Vagina (tissue), 2 donors: ENCODE results near the gene PTGIS. TPM values are rescaled to one million over a fixed set of nuclear protein-coding genes. Genes with fewer than 3 reads are reported as not detected.
A peak's percentile ranks its signal among the peaks of the same experiment; 100 is the strongest.

Experiments
- DNase-seq, 2 donors: peaks; one replicate each; pipeline ENCODE4 v3.0.0-alpha.2; 2017; ENCODE audit errors: extremely low spot score in 2 of 2
- H3K27ac ChIP-seq: fragments of 200-600 bp; sonication (generic); one replicate; pipeline ENCODE4 v1.5.1; 2019
- H3K27me3 ChIP-seq: fragments of 200-600 bp; sonication (generic); one replicate; pipeline ENCODE4 v1.5.1; 2019
- H3K36me3 ChIP-seq, 2 donors: fragments of 200-600 bp; sonication (generic); one replicate each; pipeline ENCODE4 v1.5.1; 2017 to 2019
- H3K4me1 ChIP-seq: fragments of 200-600 bp; sonication (generic); one replicate; pipeline ENCODE4 v1.5.1; 2019
- H3K4me3 ChIP-seq, 2 donors: fragments of 200-600 bp; sonication (generic); 1 replicate in 1 of 2; 2 replicates in 1 of 2; pipeline ENCODE4 v1.5.1; 2016 to 2019
- H3K9me3 ChIP-seq: fragments of 200-600 bp; sonication (generic); one replicate; pipeline ENCODE4 v1.5.1; 2019
- POLR2A ChIP-seq, 2 donors: fragments of 450-650 bp; IDR thresholded peaks; one replicate each; pipeline ENCODE4 v1.6.1; 2017; ENCODE audit warnings: antibody characterized with exemption in 2 of 2, mild to moderate bottlenecking in 2 of 2, moderate library complexity in 2 of 2
- POLR2AphosphoS5 ChIP-seq, 2 donors: sonication (generic); formaldehyde crosslinking; IDR thresholded peaks; one replicate each; pipeline ENCODE4 v1.9.0; 2017; ENCODE audit warnings: antibody characterized with exemption in 2 of 2, mild to moderate bottlenecking in 2 of 2, low read depth in 1 of 2; ENCODE audit not compliant: insufficient read depth in 1 of 2
- intact Hi-C: fragments of 100-400 bp; cut with DNase I; formaldehyde crosslinking; loops from one replicate; pipeline ENCODE4 v1.15.1; 2023
- total RNA-seq: library from RNA; depleted of rRNA; stranded (reverse); fragments of >200 nt; gene quantifications from one replicate; pipeline ENCODE4 v1.2.3, GENCODE V29; 2016
- TF ChIP-seq, protein P1 (sequence below), 3 experiments: fragments of 450-650 bp in 2 of 3; fragments of 200-600 bp in 1 of 3; sonication (generic) in 1 of 3; IDR thresholded peaks; one replicate each; pipeline ENCODE4 v1.5.1; 2017 to 2019; ENCODE audit warnings: antibody characterized with exemption in 3 of 3, mild to moderate bottlenecking in 2 of 3, moderate library complexity in 2 of 3

PTGIS gene
- total RNA-seq, 1 donor from 2014 or later, result 51.1 TPM

DNA sequence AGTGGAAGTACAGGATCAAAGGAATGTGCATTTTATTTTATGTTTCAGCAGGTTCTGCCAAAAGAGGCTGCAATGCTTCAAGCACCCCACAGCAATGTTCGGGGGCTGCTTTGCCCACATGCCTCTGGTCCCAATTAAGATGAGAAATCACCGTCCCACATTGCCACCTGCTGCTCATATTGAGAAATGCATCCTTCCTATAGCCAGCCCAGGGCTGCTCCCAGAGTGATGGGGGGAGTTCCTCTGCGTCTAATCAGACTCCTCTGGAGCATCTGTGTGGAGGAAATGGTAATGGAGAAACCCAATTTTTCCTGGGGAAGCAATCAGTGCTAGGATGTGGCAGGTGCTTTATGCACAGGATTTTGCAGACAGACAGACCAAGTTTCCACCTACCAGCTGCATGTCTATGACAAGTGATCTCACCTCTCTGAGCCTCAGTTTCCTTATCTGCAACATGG is 33.7 kb downstream of the PTGIS start:
- no peak overlapping the region for H3K4me3 ChIP-seq
- no peak for TF ChIP-seq POLR2AphosphoS5 (IDR thresholded peaks at IDR 0.05; ENCODE audit: insufficient read depth in 1 of 2, low read depth in 1 of 2)
- TF ChIP-seq, protein P1, sequence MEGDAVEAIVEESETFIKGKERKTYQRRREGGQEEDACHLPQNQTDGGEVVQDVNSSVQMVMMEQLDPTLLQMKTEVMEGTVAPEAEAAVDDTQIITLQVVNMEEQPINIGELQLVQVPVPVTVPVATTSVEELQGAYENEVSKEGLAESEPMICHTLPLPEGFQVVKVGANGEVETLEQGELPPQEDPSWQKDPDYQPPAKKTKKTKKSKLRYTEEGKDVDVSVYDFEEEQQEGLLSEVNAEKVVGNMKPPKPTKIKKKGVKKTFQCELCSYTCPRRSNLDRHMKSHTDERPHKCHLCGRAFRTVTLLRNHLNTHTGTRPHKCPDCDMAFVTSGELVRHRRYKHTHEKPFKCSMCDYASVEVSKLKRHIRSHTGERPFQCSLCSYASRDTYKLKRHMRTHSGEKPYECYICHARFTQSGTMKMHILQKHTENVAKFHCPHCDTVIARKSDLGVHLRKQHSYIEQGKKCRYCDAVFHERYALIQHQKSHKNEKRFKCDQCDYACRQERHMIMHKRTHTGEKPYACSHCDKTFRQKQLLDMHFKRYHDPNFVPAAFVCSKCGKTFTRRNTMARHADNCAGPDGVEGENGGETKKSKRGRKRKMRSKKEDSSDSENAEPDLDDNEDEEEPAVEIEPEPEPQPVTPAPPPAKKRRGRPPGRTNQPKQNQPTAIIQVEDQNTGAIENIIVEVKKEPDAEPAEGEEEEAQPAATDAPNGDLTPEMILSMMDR (IDR thresholded peaks at IDR 0.05), result peak; percentile 37 to 84 (median 83)
- no peak for TF ChIP-seq POLR2A (IDR thresholded peaks at IDR 0.05)
- H3K9me3 ChIP-seq, result no peaks in the 10 kb centered on the region
- H3K36me3 ChIP-seq, result peaks cover 0 to 8% of the 10 kb centered on the region in 2 donors
- no peaks in the 10 kb centered on the region for H3K4me1 ChIP-seq
- no peak overlapping the region for H3K27ac ChIP-seq
- intact Hi-C loops, result loop anchor here (10.0 kb wide), 1 partner anchor 199 kb away; no protein-coding TSS in a partner anchor
- DNase-seq, result no peak
- H3K27me3 ChIP-seq, result no peaks in the 10 kb centered on the region

DNA sequence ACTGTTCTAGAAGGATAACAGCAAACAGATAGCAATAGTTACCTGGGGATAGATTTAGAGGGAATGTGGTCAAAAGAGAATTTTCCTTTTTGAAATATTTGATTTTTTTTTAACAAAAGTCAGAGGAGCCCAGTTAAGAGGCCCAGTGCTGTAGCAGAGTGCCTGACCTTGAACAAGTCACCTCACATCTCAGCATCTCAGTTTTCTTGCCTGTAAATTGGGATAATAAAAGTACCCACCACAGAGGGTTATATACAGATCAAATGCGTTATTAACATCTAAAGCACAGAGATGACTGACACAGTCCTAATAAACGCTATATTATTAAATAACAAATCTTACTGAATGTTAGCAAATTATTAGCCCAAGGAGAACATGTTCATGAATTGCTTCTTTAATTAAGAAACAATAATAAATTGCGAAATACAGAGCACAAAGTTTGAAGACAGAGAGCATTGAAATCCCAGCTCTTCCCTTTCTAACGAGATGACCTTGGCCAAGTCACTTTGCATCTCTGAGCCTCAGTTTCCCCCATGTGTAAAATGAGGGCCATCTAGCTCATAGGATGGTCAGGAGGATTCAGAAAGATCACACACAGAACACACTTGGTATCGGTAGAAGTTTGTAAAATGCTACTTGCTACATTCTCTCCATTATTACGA is 35.5 kb downstream of the PTGIS start:
- no peak overlapping the region for H3K27ac ChIP-seq
- no peaks in the 10 kb centered on the region for H3K27me3 ChIP-seq
- intact Hi-C loops, result loop anchor here (10.0 kb wide), 1 partner anchor 198 kb away; no protein-coding TSS in a partner anchor
- H3K36me3 ChIP-seq, result no peaks in the 10 kb centered on the region
- TF ChIP-seq POLR2A (IDR thresholded peaks at IDR 0.05) (no peak), POLR2AphosphoS5 (IDR thresholded peaks at IDR 0.05; ENCODE audit: insufficient read depth in 1 of 2, low read depth in 1 of 2) (no peak)
- TF ChIP-seq, protein P1 (IDR thresholded peaks at IDR 0.05), result no peak
- no peaks in the 10 kb centered on the region for H3K4me1 ChIP-seq
- H3K9me3 ChIP-seq, result no peaks in the 10 kb centered on the region
- no peak overlapping the region for H3K4me3 ChIP-seq
- DNase-seq, result no peak

DNA sequence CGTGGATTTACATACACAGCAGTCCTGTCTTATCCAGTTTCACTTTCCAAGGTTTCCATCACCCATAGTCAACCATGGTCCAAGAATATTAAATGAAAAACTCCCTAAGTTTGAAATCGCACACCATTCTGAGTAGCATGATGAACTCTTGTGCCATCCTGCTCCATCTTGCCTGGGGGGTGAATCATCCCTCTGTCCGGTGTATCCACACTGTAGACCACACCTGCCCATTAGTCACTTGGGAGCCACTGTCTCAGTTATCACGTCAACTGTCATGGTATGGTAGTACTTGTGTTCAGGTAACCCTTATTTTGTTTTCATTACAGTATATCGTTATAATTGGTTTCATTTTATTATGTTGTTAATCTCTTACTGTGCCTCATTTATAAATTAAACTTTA is 38.5 kb downstream of the PTGIS start:
- Histone ChIP-seq H3K4me1 (no peaks in the 10 kb centered on the region), H3K9me3 (no peaks in the 10 kb centered on the region), H3K27me3 (no peaks in the 10 kb centered on the region), H3K4me3 (no peak overlapping the region), H3K27ac (no peak overlapping the region), H3K36me3 (no peaks in the 10 kb centered on the region)
- intact Hi-C loops, result no loop called here
- TF ChIP-seq, protein P1 (IDR thresholded peaks at IDR 0.05), result no peak
- TF ChIP-seq POLR2AphosphoS5 (IDR thresholded peaks at IDR 0.05; ENCODE audit: insufficient read depth in 1 of 2, low read depth in 1 of 2) (no peak), POLR2A (IDR thresholded peaks at IDR 0.05) (no peak)
- no peak for DNase-seq

DNA sequence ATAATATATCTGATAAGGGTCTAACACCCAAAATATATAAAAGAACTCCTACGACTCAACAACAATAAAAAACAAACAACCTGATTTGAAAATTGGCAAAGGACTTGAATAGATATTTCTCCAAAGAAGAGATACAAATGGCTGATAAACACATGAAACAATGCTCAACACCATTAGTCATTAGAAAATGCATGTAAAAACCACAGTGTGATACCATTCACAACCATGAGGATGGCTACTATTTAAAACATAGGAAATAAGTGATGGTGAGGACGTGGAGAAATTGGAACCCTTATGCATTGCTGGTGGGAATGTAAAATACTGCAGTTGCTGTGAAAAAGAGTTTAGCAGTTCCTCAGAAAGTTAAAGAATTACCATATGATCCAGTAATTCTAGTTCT is 41.4 kb downstream of the PTGIS start:
- no peak overlapping the region for H3K27ac ChIP-seq
- H3K27me3 ChIP-seq, result no peaks in the 10 kb centered on the region
- TF ChIP-seq, protein P1 (IDR thresholded peaks at IDR 0.05), result no peak
- TF ChIP-seq POLR2AphosphoS5 (IDR thresholded peaks at IDR 0.05; ENCODE audit: insufficient read depth in 1 of 2, low read depth in 1 of 2), result no peak
- no peak for TF ChIP-seq POLR2A (IDR thresholded peaks at IDR 0.05)
- H3K36me3 ChIP-seq, result no peaks in the 10 kb centered on the region
- intact Hi-C loops, result no loop called here
- no peak for DNase-seq
- no peaks in the 10 kb centered on the region for H3K4me1 ChIP-seq
- H3K4me3 ChIP-seq, result no peak overlapping the region
- H3K9me3 ChIP-seq, result no peaks in the 10 kb centered on the region

DNA sequence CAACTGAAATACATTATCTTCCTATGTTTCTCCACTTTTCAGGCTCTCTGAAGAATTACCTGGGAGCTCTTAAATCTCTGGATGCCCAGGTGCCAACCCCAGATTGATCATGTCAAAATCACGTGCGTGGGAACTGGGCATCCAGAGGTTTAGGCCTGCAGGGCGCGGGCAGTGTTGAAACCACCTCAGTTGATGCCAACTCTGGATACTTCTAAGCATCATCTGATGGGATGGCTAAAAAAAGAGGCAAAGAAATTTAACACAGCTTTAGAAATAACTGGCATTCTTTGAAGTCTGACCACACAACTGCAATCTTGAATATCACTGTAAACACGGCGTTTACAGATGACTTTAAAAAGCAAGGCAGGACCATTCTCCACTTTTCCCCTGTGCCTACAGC is 41.9 kb downstream of the PTGIS start:
- no peak for TF ChIP-seq POLR2A (IDR thresholded peaks at IDR 0.05)
- TF ChIP-seq POLR2AphosphoS5 (IDR thresholded peaks at IDR 0.05; ENCODE audit: insufficient read depth in 1 of 2, low read depth in 1 of 2), result no peak
- TF ChIP-seq, protein P1 (IDR thresholded peaks at IDR 0.05), result no peak
- H3K4me3 ChIP-seq, result no peak overlapping the region
- intact Hi-C loops, result no loop called here
- H3K9me3 ChIP-seq, result no peaks in the 10 kb centered on the region
- no peak overlapping the region for H3K27ac ChIP-seq
- H3K36me3 ChIP-seq, result no peaks in the 10 kb centered on the region
- H3K27me3 ChIP-seq, result no peaks in the 10 kb centered on the region
- no peaks in the 10 kb centered on the region for H3K4me1 ChIP-seq
- DNase-seq, result no peak
